ACC112 (cell line): ENCODE measurements around the gene EDN1.

Experiments
- H2AFZ ChIP-seq: fragments of 200-600 bp; sonication (generic); one replicate; pipeline ENCODE4 v1.6.0; 2017; ENCODE audit warnings: antibody characterized with exemption, low read length; ENCODE audit not compliant: unreplicated experiment
- H3K27ac ChIP-seq: fragments of 200-600 bp; sonication (generic); 2 replicates; pipeline ENCODE4 v1.5.1; 2014; ENCODE audit warnings: low read depth, mild to moderate bottlenecking, antibody characterized with exemption, low read length, moderate library complexity
- H3K27me3 ChIP-seq: fragments of 200-600 bp; sonication (generic); 2 replicates; pipeline ENCODE4 v1.6.1; 2014; ENCODE audit warnings: mild to moderate bottlenecking, antibody characterized with exemption, low read length, moderate library complexity, mixed read lengths; ENCODE audit not compliant: insufficient read depth
- H3K36me3 ChIP-seq: fragments of 200-600 bp; sonication (generic); 2 replicates; pipeline ENCODE4 v1.6.1; 2016; ENCODE audit warnings: mild to moderate bottlenecking, antibody characterized with exemption, low read length, moderate library complexity, mixed read lengths; ENCODE audit not compliant: insufficient read depth
- H3K4me1 ChIP-seq: fragments of 200-600 bp; sonication (generic); one replicate; pipeline ENCODE4 v1.6.1; 2016; ENCODE audit warnings: low read length, mixed read lengths; ENCODE audit not compliant: insufficient read depth, unreplicated experiment, control insufficient read depth
- H3K4me3 ChIP-seq: fragments of 200-600 bp; sonication (generic); 2 replicates; pipeline ENCODE4 v1.5.1; 2014; ENCODE audit warnings: mild to moderate bottlenecking, low read depth, low read length
- H3K79me2 ChIP-seq: fragments of 200-600 bp; sonication (generic); one replicate; pipeline ENCODE4 v1.6.0; 2016; ENCODE audit warnings: low read length; ENCODE audit not compliant: control insufficient read depth, unreplicated experiment, insufficient read depth

The EDN1 gene

GRCh38 chr6:12258591-12259075 is 31.5 kb upstream of the EDN1 start:
- no peaks in the 10 kb centered on the region for H3K27me3 ChIP-seq
- no peak overlapping the region for H3K27ac ChIP-seq
- no peak overlapping the region for H2AFZ ChIP-seq
- H3K36me3 ChIP-seq = no peaks in the 10 kb centered on the region
- no peak overlapping the region for H3K4me3 ChIP-seq
- no peaks in the 10 kb centered on the region for H3K79me2 ChIP-seq
- no peaks in the 10 kb centered on the region for H3K4me1 ChIP-seq

GRCh38 chr6:12260458-12261093 is 29.6 kb upstream of the EDN1 start:
- no peak overlapping the region for H2AFZ ChIP-seq
- no peaks in the 10 kb centered on the region for H3K36me3 ChIP-seq
- no peaks in the 10 kb centered on the region for H3K27me3 ChIP-seq
- H3K27ac ChIP-seq = no peak overlapping the region
- peaks cover 6% of the 10 kb centered on the region for H3K4me1 ChIP-seq
- no peak overlapping the region for H3K4me3 ChIP-seq
- no peaks in the 10 kb centered on the region for H3K79me2 ChIP-seq

GRCh38 chr6:12261502-12261901 is 28.7 kb upstream of the EDN1 start:
- H3K79me2 ChIP-seq = no peaks in the 10 kb centered on the region
- no peak overlapping the region for H3K27ac ChIP-seq
- no peaks in the 10 kb centered on the region for H3K36me3 ChIP-seq
- no peaks in the 10 kb centered on the region for H3K27me3 ChIP-seq
- no peak overlapping the region for H3K4me3 ChIP-seq
- H2AFZ ChIP-seq = no peak overlapping the region
- peaks cover 15% of the 10 kb centered on the region for H3K4me1 ChIP-seq

- no peaks in the 10 kb centered on the region for H3K36me3 ChIP-seq
- H3K27me3 ChIP-seq = no peaks in the 10 kb centered on the region
- H3K79me2 ChIP-seq = no peaks in the 10 kb centered on the region
- no peak overlapping the region for H3K4me3 ChIP-seq
- no peak overlapping the region for H3K27ac ChIP-seq
- H2AFZ ChIP-seq = no peak overlapping the region
- H3K4me1 ChIP-seq = peaks cover 23% of the 10 kb centered on the region
Observed at GRCh38 chr6:12262236-12263061, 27.7 kb upstream of the EDN1 start.

- Histone ChIP-seq H3K36me3 (no peaks in the 10 kb centered on the region), H3K27ac (no peak overlapping the region), H3K27me3 (no peaks in the 10 kb centered on the region), H3K4me1 (peaks cover 23% of the 10 kb centered on the region), H3K4me3 (no peak overlapping the region), H3K79me2 (no peaks in the 10 kb centered on the region), H2AFZ (no peak overlapping the region)
Observed at GRCh38 chr6:12263403-12263802, 26.8 kb upstream of the EDN1 start.

GRCh38 chr6:12264671-12265070 is 25.5 kb upstream of the EDN1 start:
- Histone ChIP-seq H3K79me2 (no peaks in the 10 kb centered on the region), H3K4me1 (peaks cover 23% of the 10 kb centered on the region), H3K4me3 (no peak overlapping the region), H3K27ac (no peak overlapping the region), H2AFZ (no peak overlapping the region), H3K27me3 (no peaks in the 10 kb centered on the region), H3K36me3 (no peaks in the 10 kb centered on the region)

GRCh38 chr6:12265296-12265695 is 24.9 kb upstream of the EDN1 start:
- Histone ChIP-seq H3K27ac (peak overlapping the region; percentile 44), H3K27me3 (no peaks in the 10 kb centered on the region), H3K79me2 (no peaks in the 10 kb centered on the region), H2AFZ (no peak overlapping the region), H3K36me3 (no peaks in the 10 kb centered on the region), H3K4me3 (no peak overlapping the region), H3K4me1 (peaks cover 23% of the 10 kb centered on the region)

GRCh38 chr6:12265791-12266190 is 24.4 kb upstream of the EDN1 start:
- Histone ChIP-seq H3K4me1 (peaks cover 23% of the 10 kb centered on the region), H2AFZ (peak overlapping the region; percentile 4), H3K36me3 (no peaks in the 10 kb centered on the region), H3K4me3 (no peak overlapping the region), H3K27ac (peak overlapping the region; percentile 44), H3K79me2 (no peaks in the 10 kb centered on the region), H3K27me3 (no peaks in the 10 kb centered on the region)

GRCh38 chr6:12266571-12266970 is 23.6 kb upstream of the EDN1 start:
- Histone ChIP-seq H3K36me3 (no peaks in the 10 kb centered on the region), H2AFZ (no peak overlapping the region), H3K4me1 (peaks cover 23% of the 10 kb centered on the region), H3K27ac (peak overlapping the region; percentile 19; the same call in 1 of the 2 replicates), H3K27me3 (no peaks in the 10 kb centered on the region), H3K4me3 (no peak overlapping the region), H3K79me2 (no peaks in the 10 kb centered on the region)

GRCh38 chr6:12269110-12269509 is 21.1 kb upstream of the EDN1 start:
- H2AFZ ChIP-seq = no peak overlapping the region
- no peak overlapping the region for H3K4me3 ChIP-seq
- H3K27me3 ChIP-seq = no peaks in the 10 kb centered on the region
- H3K27ac ChIP-seq = no peak overlapping the region
- no peaks in the 10 kb centered on the region for H3K79me2 ChIP-seq
- H3K36me3 ChIP-seq = no peaks in the 10 kb centered on the region
- H3K4me1 ChIP-seq = peaks cover 23% of the 10 kb centered on the region
